Smooth muscle cell (in vitro differentiated cells): ENCODE measurements around the gene SPAG6. TPM values are rescaled to one million over a fixed set of nuclear protein-coding genes. Genes with fewer than 3 reads are reported as not detected.

Experiments
- DNase-seq: peaks from one replicate; lab custom pipeline; 2025; ENCODE audit not compliant: unreplicated experiment; lab: John Stamatoyannopoulos, UW
- H2AFZ ChIP-seq: fragments of 200-600 bp; sonication (generic); 2 replicates; pipeline ENCODE4 v1.6.0; 2016; ENCODE audit warnings: antibody characterized with exemption, low read depth, mild to moderate bottlenecking
- H3F3A ChIP-seq: fragments of 200-600 bp; sonication (generic); 2 replicates; pipeline ENCODE4 v1.6.0; 2017; ENCODE audit warnings: antibody characterized with exemption, low read depth
- H3K27ac ChIP-seq: fragments of 200-600 bp; sonication (generic); 2 replicates; pipeline ENCODE4 v1.5.1; 2016; ENCODE audit warnings: low read depth, mild to moderate bottlenecking
- H3K27me3 ChIP-seq: fragments of 200-600 bp; sonication (generic); 2 replicates; pipeline ENCODE4 v1.6.1; 2016; ENCODE audit warnings: low read depth, mild to moderate bottlenecking
- H3K36me3 ChIP-seq: fragments of 200-600 bp; sonication (generic); 2 replicates; pipeline ENCODE4 v1.5.1; 2016; ENCODE audit warnings: low read depth
- H3K4me1 ChIP-seq: fragments of 200-600 bp; sonication (generic); 2 replicates; pipeline ENCODE4 v1.5.1; 2016; ENCODE audit warnings: low read depth
- H3K4me2 ChIP-seq: fragments of 200-600 bp; sonication (generic); 2 replicates; pipeline ENCODE4 v1.6.0; 2016; ENCODE audit warnings: mild to moderate bottlenecking
- H3K4me3 ChIP-seq: fragments of 200-600 bp; sonication (generic); 2 replicates; pipeline ENCODE4 v1.5.1; 2016; ENCODE audit warnings: mild to moderate bottlenecking
- H3K79me2 ChIP-seq: fragments of 200-600 bp; sonication (generic); 2 replicates; pipeline ENCODE4 v1.6.0; 2016; ENCODE audit warnings: low read depth, mild to moderate bottlenecking
- H3K9ac ChIP-seq: fragments of 200-600 bp; sonication (generic); 2 replicates; pipeline ENCODE4 v1.6.0; 2016; ENCODE audit warnings: low read depth
- H3K9me3 ChIP-seq: fragments of 200-600 bp; sonication (generic); replicated peaks from 2 replicates; pipeline ENCODE4 v1.5.1; 2016; ENCODE audit warnings: low read depth
- H4K20me1 ChIP-seq: fragments of 200-600 bp; sonication (generic); 2 replicates; pipeline ENCODE4 v1.6.0; 2016; ENCODE audit warnings: low read depth
- WGBS: methylation state at CpG from one replicate; pipeline ENCODE4 v1.1.7; 2016; ENCODE audit warnings: low lambda C conversion rate; 5-methylcytosine and 5-hydroxymethylcytosine counted together
- polyA plus RNA-seq: library from polyadenylated mRNA; unstranded; fragments of >200 nt; fragmentation: Nextera tagmentation; extraction: Ambion mirVana; gene quantifications from 2 replicates; pipeline ENCODE4 v1.2.1, GENCODE V29; 2016
- total RNA-seq: library from RNA; depleted of rRNA; stranded (reverse); fragments of >200 nt; gene quantifications from 2 replicates; pipeline ENCODE4 v1.2.3, GENCODE V29; 2014
- TF ChIP-seq, protein P1 (sequence below): fragments of 200-600 bp; sonication (generic); IDR thresholded peaks from 2 replicates; pipeline ENCODE4 v1.5.1; 2017; ENCODE audit warnings: borderline replicate concordance, mild to moderate bottlenecking, antibody characterized with exemption; ENCODE audit not compliant: insufficient read depth, poor library complexity, severe bottlenecking

The SPAG6 gene
- total and polyA plus RNA-seq, 2 experiments from 2014 or later: 0.61 TPM; not detected in 1

DNA sequence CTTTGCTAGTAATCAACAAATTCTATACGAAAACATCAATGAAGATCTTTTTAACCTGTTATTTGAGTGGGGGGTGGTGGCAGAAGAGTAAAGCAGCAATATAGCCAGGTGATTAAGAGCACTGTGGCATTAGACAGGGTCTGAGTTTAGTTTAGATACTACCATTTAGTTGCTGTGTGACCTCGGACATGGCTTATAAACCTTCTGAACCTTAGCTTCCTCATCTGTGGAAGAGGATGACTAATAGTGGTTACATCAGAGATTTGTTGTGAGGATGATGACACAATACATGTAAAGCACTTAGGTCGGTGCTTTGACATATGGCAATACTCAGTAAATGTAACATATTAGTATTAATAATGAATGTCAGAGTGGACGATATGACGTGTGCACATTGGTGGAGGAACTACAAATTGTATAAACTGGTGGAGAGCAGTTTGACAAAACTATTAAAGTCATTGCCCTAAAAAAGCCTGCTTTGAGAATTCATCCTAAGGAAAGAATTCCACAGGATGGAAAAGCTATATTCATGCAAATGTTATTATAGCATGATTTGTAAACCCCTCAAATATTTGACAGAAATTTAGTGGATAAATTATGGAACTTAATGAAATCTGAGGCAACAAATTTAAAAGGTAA, 24.3 kb downstream of the SPAG6 start:
- WGBS: 83% methylated on average over 5 of the region's 5 CpGs
- H2AFZ ChIP-seq: no peak overlapping the region

DNA sequence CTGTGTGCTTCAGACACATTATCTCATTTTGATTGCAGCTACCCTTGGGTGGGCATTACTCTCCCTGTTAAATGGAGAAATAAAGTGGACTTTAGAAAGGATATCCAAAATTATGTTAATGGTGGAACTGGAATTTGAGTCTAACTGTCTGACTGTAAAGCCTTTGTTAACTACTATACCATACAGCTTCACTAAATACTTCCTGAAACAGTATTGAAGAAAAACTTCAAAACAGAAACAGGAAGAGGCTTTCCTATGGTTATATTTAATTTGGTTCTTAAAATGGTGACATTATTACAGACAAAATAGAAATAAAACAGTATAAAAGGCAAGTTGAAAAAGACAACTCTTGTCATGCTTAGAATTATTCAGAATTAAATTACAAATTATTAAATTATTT, 25.0 kb downstream of the SPAG6 start:
- TF ChIP-seq, protein P1, sequence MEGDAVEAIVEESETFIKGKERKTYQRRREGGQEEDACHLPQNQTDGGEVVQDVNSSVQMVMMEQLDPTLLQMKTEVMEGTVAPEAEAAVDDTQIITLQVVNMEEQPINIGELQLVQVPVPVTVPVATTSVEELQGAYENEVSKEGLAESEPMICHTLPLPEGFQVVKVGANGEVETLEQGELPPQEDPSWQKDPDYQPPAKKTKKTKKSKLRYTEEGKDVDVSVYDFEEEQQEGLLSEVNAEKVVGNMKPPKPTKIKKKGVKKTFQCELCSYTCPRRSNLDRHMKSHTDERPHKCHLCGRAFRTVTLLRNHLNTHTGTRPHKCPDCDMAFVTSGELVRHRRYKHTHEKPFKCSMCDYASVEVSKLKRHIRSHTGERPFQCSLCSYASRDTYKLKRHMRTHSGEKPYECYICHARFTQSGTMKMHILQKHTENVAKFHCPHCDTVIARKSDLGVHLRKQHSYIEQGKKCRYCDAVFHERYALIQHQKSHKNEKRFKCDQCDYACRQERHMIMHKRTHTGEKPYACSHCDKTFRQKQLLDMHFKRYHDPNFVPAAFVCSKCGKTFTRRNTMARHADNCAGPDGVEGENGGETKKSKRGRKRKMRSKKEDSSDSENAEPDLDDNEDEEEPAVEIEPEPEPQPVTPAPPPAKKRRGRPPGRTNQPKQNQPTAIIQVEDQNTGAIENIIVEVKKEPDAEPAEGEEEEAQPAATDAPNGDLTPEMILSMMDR: no peak
- no peak for DNase-seq

More for the DNA sequence above, 24.3 kb downstream of the SPAG6 start:
- Histone ChIP-seq H3K27me3 (no peaks in the 10 kb centered on the region), H3K9ac (no peak overlapping the region), H3K36me3 (no peaks in the 10 kb centered on the region), H3K4me1 (no peaks in the 10 kb centered on the region), H3K4me2 (no peak overlapping the region), H3K9me3 (no peaks in the 10 kb centered on the region), H4K20me1 (no peaks in the 10 kb centered on the region), H3K4me3 (no peak overlapping the region), H3F3A (no peaks in the 10 kb centered on the region), H3K79me2 (no peaks in the 10 kb centered on the region), H3K27ac (no peak overlapping the region)
- TF ChIP-seq, protein P1: no peak
- no peak for DNase-seq

DNA sequence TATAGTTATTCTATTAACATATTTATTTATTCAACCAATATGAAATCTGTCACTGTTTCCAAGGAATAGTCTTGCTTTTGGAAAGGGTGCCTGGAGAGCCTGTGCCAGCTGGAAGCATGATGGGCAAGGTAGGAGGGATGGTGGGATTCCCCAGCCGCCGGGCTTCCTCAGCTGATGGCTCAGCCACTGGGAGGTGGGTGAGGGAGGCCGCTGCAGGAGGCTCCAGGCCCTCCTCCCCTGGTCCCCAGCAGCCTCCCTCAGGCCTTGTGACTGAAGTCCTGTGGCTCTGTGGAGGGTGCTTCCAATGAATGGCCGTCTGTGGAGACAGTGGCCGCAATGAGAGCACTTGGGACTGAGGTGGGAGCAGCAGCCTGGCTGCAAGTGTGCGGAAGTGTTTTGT, 27.0 kb downstream of the SPAG6 start:
- no peaks in the 10 kb centered on the region for H3K79me2 ChIP-seq
- no peaks in the 10 kb centered on the region for H3F3A ChIP-seq
- no peaks in the 10 kb centered on the region for H3K4me1 ChIP-seq
- H3K4me3 ChIP-seq: no peak overlapping the region
- H3K9me3 ChIP-seq: no peaks in the 10 kb centered on the region
- H3K4me2 ChIP-seq: no peak overlapping the region
- 96% methylated on average over 6 of the region's 6 CpGs for WGBS
- H3K36me3 ChIP-seq: no peaks in the 10 kb centered on the region
- no peaks in the 10 kb centered on the region for H3K27me3 ChIP-seq
- H3K27ac ChIP-seq: no peak overlapping the region
- H2AFZ ChIP-seq: no peak overlapping the region
- TF ChIP-seq, protein P1: no peak
- no peaks in the 10 kb centered on the region for H4K20me1 ChIP-seq
- H3K9ac ChIP-seq: no peak overlapping the region
- DNase-seq: no peak

More for the DNA sequence above, 25.0 kb downstream of the SPAG6 start:
- Histone ChIP-seq H3K4me2 (no peak overlapping the region), H4K20me1 (no peaks in the 10 kb centered on the region), H3K4me3 (no peak overlapping the region), H3K27ac (no peak overlapping the region), H3K9ac (no peak overlapping the region), H3K36me3 (no peaks in the 10 kb centered on the region), H3F3A (no peaks in the 10 kb centered on the region), H3K4me1 (no peaks in the 10 kb centered on the region), H2AFZ (no peak overlapping the region), H3K27me3 (no peaks in the 10 kb centered on the region), H3K9me3 (no peaks in the 10 kb centered on the region), H3K79me2 (no peaks in the 10 kb centered on the region)

DNA sequence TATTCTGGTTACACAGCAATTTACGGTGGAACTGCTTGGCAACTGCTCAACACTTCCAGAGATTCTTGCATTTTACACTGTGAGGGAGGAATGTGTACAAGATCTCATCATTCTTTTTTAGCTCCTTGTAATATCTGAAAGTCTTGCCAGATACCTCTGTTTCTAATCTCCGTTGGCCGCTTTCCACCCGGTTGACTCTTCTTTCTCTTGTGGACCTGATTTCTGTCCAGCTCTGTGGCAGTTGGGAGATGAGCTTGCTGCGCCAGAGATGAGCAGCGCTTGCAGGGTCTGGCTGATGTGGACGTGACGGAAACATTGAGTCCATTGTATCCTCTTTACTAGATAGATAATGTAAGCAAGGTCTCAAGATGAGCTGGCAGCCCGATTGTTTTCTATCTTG, 27.6 kb downstream of the SPAG6 start:
- Histone ChIP-seq H3K9ac (no peak overlapping the region), H2AFZ (no peak overlapping the region), H3K9me3 (no peaks in the 10 kb centered on the region), H3K4me1 (no peaks in the 10 kb centered on the region), H3K27ac (no peak overlapping the region), H3F3A (no peaks in the 10 kb centered on the region), H3K4me3 (no peak overlapping the region), H3K79me2 (no peaks in the 10 kb centered on the region), H4K20me1 (no peaks in the 10 kb centered on the region), H3K36me3 (no peaks in the 10 kb centered on the region), H3K27me3 (no peaks in the 10 kb centered on the region), H3K4me2 (no peak overlapping the region)
- WGBS: 55% methylated on average over 9 of the region's 9 CpGs
- TF ChIP-seq, protein P1: no peak
- no peak for DNase-seq
